Omental fat pad (tissue), 4 donors: Measurements from ENCODE around the gene FGF1. TPM values are rescaled to one million over a fixed set of nuclear protein-coding genes. Genes with fewer than 3 reads are reported as not detected.
A peak's percentile ranks its signal among the peaks of the same experiment; 100 is the strongest.
"Not testable (repeated sequence)": the region's sequence is repeated elsewhere in the genome, so short reads cannot be mapped to it uniquely, and the experiment has no call there.

Experiments used
- ATAC-seq: fragments of 150-250 bp; one replicate; pipeline ENCODE4 v1.9.1; 2016; ENCODE audit warnings: mild to moderate bottlenecking, moderate library complexity; ENCODE audit not compliant: low FRiP score
- DNase-seq: peaks from one replicate; pipeline ENCODE4 v3.0.0-alpha.2; 2019; ENCODE audit warnings: low spot score
- CTCF ChIP-seq, 3 donors: fragments of 450-650 bp; IDR thresholded peaks; one replicate each; pipeline ENCODE4 v1.5.1; 2016 to 2017; ENCODE audit warnings: antibody characterized with exemption in 3 of 3, mild to moderate bottlenecking in 3 of 3, moderate library complexity in 2 of 3
- total RNA-seq, 4 donors: library from RNA; depleted of rRNA; stranded (reverse); fragments of >200 nt; gene quantifications; one replicate each; pipeline ENCODE4 v1.1.0, GENCODE V29; 2016

Gene FGF1
- total RNA-seq, 4 donors from 2014 or later = 2.2 to 43.1 (median 34.3) TPM

DNA sequence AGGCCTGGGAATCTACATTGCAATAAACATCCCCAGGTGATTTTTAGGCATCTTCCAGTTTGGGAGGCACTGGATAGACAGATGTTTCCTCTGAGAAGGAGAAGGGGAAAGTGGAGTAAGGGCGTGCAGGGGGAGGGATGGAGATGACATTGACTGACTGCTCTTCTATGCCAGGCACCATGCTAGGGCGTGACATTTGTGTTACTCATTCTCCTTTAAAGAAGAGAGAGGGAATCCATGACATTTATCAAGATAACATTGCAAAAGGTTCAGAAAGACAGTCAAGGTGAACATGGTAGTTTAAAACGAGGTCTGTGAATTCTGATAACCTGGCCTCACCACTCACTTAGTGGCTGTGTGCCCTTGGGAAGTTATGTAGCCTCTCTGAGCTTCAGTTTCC, 35.8 kb downstream of the FGF1 start:
- ATAC-seq (peak; percentile 72), DNase-seq (no peak)
- TF ChIP-seq CTCF (IDR thresholded peaks at IDR 0.05) = no peak

DNA sequence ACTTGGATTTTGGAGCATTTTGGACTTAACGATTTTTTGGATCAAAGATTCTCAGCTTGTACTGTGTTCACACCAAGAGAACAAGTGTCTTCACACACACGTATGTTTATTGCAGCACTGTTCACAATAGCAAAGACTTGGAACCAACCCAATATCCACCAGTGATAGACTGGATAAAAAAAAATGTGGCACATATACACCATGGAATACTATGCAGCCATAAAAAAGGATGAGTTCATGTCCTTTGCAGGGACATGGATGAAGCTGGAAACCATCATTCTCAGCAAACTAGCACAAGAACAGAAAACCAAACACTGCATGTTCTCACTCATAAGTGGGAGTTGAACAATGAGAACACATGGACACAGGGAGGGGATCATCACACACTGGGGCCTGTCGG, 37.8 kb downstream of the FGF1 start:
- not testable (repeated sequence) for ATAC-seq, DNase-seq

DNA sequence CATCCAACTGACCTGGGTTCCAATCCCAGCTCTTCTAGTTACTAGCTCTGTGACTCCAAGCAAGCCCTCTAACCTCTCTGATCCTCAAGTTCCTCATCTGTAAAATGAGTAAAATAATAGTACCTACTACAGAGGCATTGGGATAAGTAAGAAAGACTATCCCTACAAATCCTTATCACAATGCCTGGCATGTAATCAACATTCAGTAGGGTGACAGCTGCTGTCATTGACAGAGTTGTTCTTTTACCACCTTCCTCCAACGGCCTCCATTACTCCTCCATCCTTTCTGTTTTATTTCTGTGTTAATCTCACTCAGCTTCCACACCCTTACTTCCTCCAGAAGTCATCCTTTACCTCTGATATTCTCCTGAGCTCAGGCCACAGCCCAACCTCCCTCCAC, 40.4 kb downstream of the FGF1 start:
- no peak for DNase-seq
- no peak for ATAC-seq
- no peak for TF ChIP-seq CTCF (IDR thresholded peaks at IDR 0.05)

GRCh38 chr5:142644640-142645361, 41.1 kb downstream of the FGF1 start:
- peak; percentile 38 for DNase-seq
- no peak for TF ChIP-seq CTCF (IDR thresholded peaks at IDR 0.05)
- ATAC-seq = peak; percentile 95

GRCh38 chr5:142644127-142644526, 41.8 kb downstream of the FGF1 start:
- no peak for TF ChIP-seq CTCF (IDR thresholded peaks at IDR 0.05)
- DNase-seq (no peak), ATAC-seq (peak; percentile 63)

GRCh38 chr5:142643634-142644033, 42.3 kb downstream of the FGF1 start:
- TF ChIP-seq CTCF (IDR thresholded peaks at IDR 0.05) = no peak
- ATAC-seq (no peak), DNase-seq (no peak)

DNA sequence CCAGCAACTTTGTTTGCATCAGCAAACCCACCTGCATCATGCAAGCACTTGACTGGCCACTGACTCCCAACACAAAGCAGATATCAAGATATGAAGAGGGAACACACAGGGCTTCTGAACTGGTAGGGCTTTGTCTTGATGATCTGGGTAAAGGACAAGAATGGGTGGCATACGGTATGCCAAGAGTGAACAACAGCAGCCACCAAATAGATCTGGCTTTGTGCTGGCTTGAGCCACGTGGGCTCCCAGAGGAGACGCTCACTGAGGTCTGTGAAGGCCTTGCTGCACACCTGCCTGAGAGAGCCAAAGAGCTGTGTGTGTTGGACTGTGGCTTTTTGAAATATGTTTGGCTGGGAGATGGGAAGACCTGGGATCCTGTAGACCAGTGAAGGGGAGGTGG, 43.5 kb downstream of the FGF1 start:
- no peak for DNase-seq
- TF ChIP-seq CTCF (IDR thresholded peaks at IDR 0.05) = no peak
- no peak for ATAC-seq
